GM21576 (cell line): Measurements from ENCODE around the gene CLASP1.
A peak's percentile ranks its signal among the peaks of the same experiment; 100 is the strongest.
"Not testable (repeated sequence)": the region's sequence is repeated elsewhere in the genome, so short reads cannot be mapped to it uniquely, and the experiment has no call there.

Source experiments
- ATAC-seq: cut with Tn5 transposase; IDR thresholded peaks from one replicate; pipeline ENCODE4 v1.9.1; 2021; ENCODE audit warnings: mild to moderate bottlenecking, moderate library complexity; ENCODE audit not compliant: unreplicated experiment

Gene CLASP1

GRCh38 chr2:121625953-121626352 lies 23.3 kb downstream of the CLASP1 start:
- no peak for ATAC-seq

GRCh38 chr2:121617042-121617599 lies 32.1 kb downstream of the CLASP1 start:
- peak; percentile 69 for ATAC-seq

- ATAC-seq = no peak
Measured at GRCh38 chr2:121613774-121614173, 35.5 kb downstream of the CLASP1 start.

GRCh38 chr2:121613152-121613551 lies 36.1 kb downstream of the CLASP1 start:
- no peak for ATAC-seq

GRCh38 chr2:121611730-121612705 lies 37.2 kb downstream of the CLASP1 start:
- ATAC-seq = no peak

GRCh38 chr2:121611048-121611649 lies 38.1 kb downstream of the CLASP1 start:
- not testable (repeated sequence) for ATAC-seq

- ATAC-seq = not testable (repeated sequence)
Measured at GRCh38 chr2:121610487-121610874, 38.8 kb downstream of the CLASP1 start.

- ATAC-seq = no peak
Measured at GRCh38 chr2:121608967-121609366, 40.3 kb downstream of the CLASP1 start.

GRCh38 chr2:121608367-121608766 lies 40.9 kb downstream of the CLASP1 start:
- no peak for ATAC-seq

- ATAC-seq = no peak
Measured at GRCh38 chr2:121605820-121606733, 43.2 kb downstream of the CLASP1 start.

- ATAC-seq = no peak
Measured at GRCh38 chr2:121603185-121603584, 46.1 kb downstream of the CLASP1 start.

- ATAC-seq = peak; percentile 36
Measured at GRCh38 chr2:121599963-121600651, 49.2 kb downstream of the CLASP1 start.

GRCh38 chr2:121598087-121598486 lies 51.2 kb downstream of the CLASP1 start:
- ATAC-seq = no peak

GRCh38 chr2:121596221-121597080 lies 52.8 kb downstream of the CLASP1 start:
- ATAC-seq = peak; percentile 57

GRCh38 chr2:121595012-121595891 lies 54.0 kb downstream of the CLASP1 start:
- no peak for ATAC-seq

- ATAC-seq = no peak
Measured at GRCh38 chr2:121591199-121591598, 58.1 kb downstream of the CLASP1 start.

- no peak for ATAC-seq
Measured at GRCh38 chr2:121588357-121588756, 60.9 kb downstream of the CLASP1 start.

GRCh38 chr2:121587131-121587530 lies 62.1 kb downstream of the CLASP1 start:
- ATAC-seq = no peak
